MCF 10A (cell line): ENCODE measurements around the gene CDK14. TPM values are rescaled to one million over a fixed set of nuclear protein-coding genes. Genes with fewer than 3 reads are reported as not detected.

ENCODE experiments used
- BruUV-seq: library from RNA; stranded (reverse); fragments of 400-500 nt; replicated peaks from 2 replicates; lab custom pipeline; 2021; lab: Mats Ljungman, UMichigan
- CTCF ChIA-PET: fragments of 300-600 bp; sonication (Branson Sonifier 250); formaldehyde crosslinking; extraction: SDS; loops from one replicate; lab custom pipeline; 2021; ENCODE audit warnings: antibody characterized with exemption, inconsistent platforms; lab: Yijun Ruan, JAX
- POLR2A ChIA-PET: fragments of 300-600, 350-650 bp; sonication (Branson Sonifier 250); formaldehyde crosslinking; extraction: SDS; loops from one replicate; lab custom pipeline; 2020; ENCODE audit warnings: antibody characterized with exemption, inconsistent platforms; lab: Yijun Ruan, JAX
- DNase-seq: peaks from one replicate; pipeline ENCODE4 v3.0.0-alpha.2; 2018; ENCODE audit not compliant: unreplicated experiment
- H3K27ac Mint-ChIP-seq: one replicate; pipeline ENCODE4 v1.8.0; 2022; ENCODE audit warnings: mild to moderate bottlenecking, low read depth, mixed read lengths; ENCODE audit not compliant: unreplicated experiment
- H3K27me3 Mint-ChIP-seq: one replicate; pipeline ENCODE4 v1.8.0; 2022; ENCODE audit warnings: mixed read lengths; ENCODE audit not compliant: insufficient read depth, unreplicated experiment
- H3K36me3 Mint-ChIP-seq: one replicate; pipeline ENCODE4 v1.8.0; 2022; ENCODE audit warnings: mild to moderate bottlenecking, moderate library complexity, mixed read lengths; ENCODE audit not compliant: insufficient read depth, unreplicated experiment
- H3K4me1 Mint-ChIP-seq: one replicate; pipeline ENCODE4 v1.8.0; 2022; ENCODE audit warnings: mixed read lengths; ENCODE audit not compliant: insufficient read depth, unreplicated experiment
- H3K4me3 Mint-ChIP-seq: one replicate; pipeline ENCODE4 v1.8.0; 2022; ENCODE audit warnings: mild to moderate bottlenecking, moderate library complexity, mixed read lengths; ENCODE audit not compliant: unreplicated experiment
- H3K9me3 Mint-ChIP-seq: one replicate; pipeline ENCODE4 v1.8.0; 2022; ENCODE audit warnings: mixed read lengths; ENCODE audit not compliant: unreplicated experiment
- intact Hi-C: fragments of 100-400 bp; cut with micrococcal nuclease; formaldehyde crosslinking; loops from 2 replicates; pipeline ENCODE4 v1.14.1; 2022
- total RNA-seq: library from RNA; stranded (reverse); gene quantifications from 2 replicates; pipeline ENCODE4 v1.2.3, GENCODE V29; 2022
- TF ChIP-seq, protein P1 (sequence below): fragments of 200-600 bp; IDR thresholded peaks from one replicate; pipeline ENCODE4 v1.8.0; 2022; ENCODE audit warnings: antibody characterized with exemption, mild to moderate bottlenecking; ENCODE audit not compliant: unreplicated experiment

CDK14 gene
- total RNA-seq, 1 experiment from 2014 or later = 32.0 TPM

DNA sequence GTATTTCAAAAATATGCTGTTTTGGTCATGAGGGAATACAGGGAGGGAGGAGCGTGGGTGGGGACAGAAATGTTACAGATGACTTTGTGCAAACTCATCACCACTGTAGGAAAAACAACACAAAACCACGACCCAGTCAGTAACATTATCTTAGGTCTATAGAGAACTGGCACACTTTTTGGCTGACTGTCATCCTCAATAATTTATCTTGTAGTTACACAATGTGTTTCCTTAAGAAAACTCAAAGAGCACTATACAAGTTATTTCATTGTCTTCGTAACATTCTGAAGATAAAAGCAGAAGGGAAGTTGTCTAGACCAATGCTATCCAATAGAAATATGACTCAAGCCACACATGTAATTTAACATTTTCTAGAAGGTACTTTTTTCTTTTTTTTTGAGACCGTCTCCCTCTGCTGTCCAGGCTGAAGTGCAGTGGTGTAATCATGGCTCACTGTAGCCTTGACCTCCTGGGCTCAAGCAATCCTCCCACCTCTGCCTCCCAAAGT, 16.9 kb upstream of the CDK14 start:
- no TSS peak for BruUV-seq
- intact Hi-C loops = loop anchor here (1.0 kb wide), 1 partner anchor 16 kb away; no protein-coding TSS in a partner anchor
- H3K27ac Mint-ChIP-seq = peak overlapping the region; percentile 14
- TF ChIP-seq, protein P1, sequence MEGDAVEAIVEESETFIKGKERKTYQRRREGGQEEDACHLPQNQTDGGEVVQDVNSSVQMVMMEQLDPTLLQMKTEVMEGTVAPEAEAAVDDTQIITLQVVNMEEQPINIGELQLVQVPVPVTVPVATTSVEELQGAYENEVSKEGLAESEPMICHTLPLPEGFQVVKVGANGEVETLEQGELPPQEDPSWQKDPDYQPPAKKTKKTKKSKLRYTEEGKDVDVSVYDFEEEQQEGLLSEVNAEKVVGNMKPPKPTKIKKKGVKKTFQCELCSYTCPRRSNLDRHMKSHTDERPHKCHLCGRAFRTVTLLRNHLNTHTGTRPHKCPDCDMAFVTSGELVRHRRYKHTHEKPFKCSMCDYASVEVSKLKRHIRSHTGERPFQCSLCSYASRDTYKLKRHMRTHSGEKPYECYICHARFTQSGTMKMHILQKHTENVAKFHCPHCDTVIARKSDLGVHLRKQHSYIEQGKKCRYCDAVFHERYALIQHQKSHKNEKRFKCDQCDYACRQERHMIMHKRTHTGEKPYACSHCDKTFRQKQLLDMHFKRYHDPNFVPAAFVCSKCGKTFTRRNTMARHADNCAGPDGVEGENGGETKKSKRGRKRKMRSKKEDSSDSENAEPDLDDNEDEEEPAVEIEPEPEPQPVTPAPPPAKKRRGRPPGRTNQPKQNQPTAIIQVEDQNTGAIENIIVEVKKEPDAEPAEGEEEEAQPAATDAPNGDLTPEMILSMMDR = no peak
- POLR2A ChIA-PET = interaction anchor here (0.6 to 2.0 kb wide), 6 partner anchors 16 to 1351 kb away, joined by 3 to 25 read pairs (median 4); partner anchors contain the start of gene CDK14
- H3K27me3 Mint-ChIP-seq = no peaks in the 10 kb centered on the region
- no peaks in the 10 kb centered on the region for H3K36me3 Mint-ChIP-seq
- CTCF ChIA-PET = interaction anchor here (0.6 to 2.8 kb wide), 7 partner anchors 14 to 1407 kb away, joined by 3 to 17 read pairs (median 4); partner anchors contain the start of gene CDK14
- peaks cover 9% of the 10 kb centered on the region for H3K4me1 Mint-ChIP-seq
- H3K9me3 Mint-ChIP-seq = no peaks in the 10 kb centered on the region
- H3K4me3 Mint-ChIP-seq = no peak overlapping the region
- peak; percentile 78 for DNase-seq

DNA sequence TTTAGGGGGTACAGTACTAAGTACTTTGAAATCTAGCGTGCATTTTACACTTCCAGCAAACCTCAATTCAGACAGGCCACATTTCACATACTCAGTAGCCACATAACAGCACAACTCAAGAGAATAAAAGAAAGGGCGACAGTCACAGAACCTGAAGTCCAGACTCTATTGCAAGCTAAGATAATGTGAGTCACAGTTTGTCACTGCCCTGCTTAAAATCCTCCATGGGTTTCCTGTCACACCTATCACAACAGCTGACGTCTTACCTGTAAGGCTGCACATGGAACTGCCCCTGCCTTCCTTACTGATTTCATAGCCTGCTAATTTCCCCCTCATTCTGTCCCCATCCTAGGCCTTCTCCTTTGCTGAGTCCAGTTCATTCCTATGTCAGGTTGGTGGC, 16.1 kb upstream of the CDK14 start:
- peak; percentile 17 for DNase-seq
- Mint-ChIP-seq H3K27me3 (no peaks in the 10 kb centered on the region), H3K4me1 (peaks cover 9% of the 10 kb centered on the region), H3K4me3 (no peak overlapping the region), H3K36me3 (no peaks in the 10 kb centered on the region), H3K9me3 (no peaks in the 10 kb centered on the region), H3K27ac (peak overlapping the region; percentile 14)
- intact Hi-C loops = no loop called here
- ChIA-PET POLR2A (interaction anchor here (0.6 to 2.0 kb wide), 5 partner anchors 15 to 1350 kb away, joined by 3 to 25 read pairs (median 3); partner anchors contain the start of gene CDK14), CTCF (interaction anchor here (0.6 to 2.8 kb wide), 14 partner anchors 14 to 1407 kb away, joined by 3 to 17 read pairs (median 3); partner anchors contain the start of gene CDK14)
- TF ChIP-seq, protein P1 = no peak
- no TSS peak for BruUV-seq

DNA sequence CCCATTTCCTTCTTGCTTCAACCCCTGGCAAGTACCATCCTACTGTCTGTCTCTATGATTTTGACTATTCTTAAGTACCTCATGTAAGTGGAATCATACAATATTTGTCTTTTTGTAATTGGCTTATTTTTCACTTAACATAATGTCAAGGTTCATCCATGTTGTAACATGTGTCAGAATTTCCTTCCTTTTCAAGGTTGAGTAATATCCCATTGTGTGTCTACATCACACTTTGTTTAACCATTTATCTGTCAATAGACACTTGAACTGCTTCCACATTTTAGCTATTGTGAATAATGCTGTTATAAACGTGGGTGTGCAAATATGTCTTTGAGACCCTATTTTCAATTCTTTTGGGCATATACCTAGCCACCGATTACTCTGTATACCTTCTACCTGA, 14.0 kb upstream of the CDK14 start:
- peak; percentile 14 for DNase-seq

DNA sequence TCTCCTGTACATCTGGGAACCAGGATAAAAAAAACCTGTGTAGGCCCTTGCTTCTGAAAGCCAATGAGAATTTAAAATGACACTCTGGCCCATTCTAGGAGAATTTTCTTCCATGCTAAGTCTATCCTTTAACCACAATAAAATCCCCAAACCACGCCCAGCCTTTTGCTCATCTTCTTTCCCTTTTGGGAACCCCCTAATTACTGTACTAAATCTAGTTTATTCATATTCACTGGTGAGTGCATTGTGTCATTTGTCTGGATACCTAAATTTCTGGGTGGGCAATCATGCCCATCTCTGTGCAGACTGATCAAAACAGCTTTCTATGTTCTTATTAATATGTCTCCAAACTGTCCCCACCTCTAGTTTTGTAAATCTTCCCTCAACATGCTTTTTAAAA, 11.7 kb upstream of the CDK14 start:
- Mint-ChIP-seq H3K27ac (no peak overlapping the region), H3K4me1 (peaks cover 9% of the 10 kb centered on the region), H3K27me3 (no peaks in the 10 kb centered on the region), H3K36me3 (no peaks in the 10 kb centered on the region), H3K9me3 (no peaks in the 10 kb centered on the region), H3K4me3 (no peak overlapping the region)
- TF ChIP-seq, protein P1 = no peak
- POLR2A ChIA-PET = no interaction called here
- intact Hi-C loops = no loop called here
- DNase-seq = no peak
- CTCF ChIA-PET = interaction anchor here (0.8 kb wide), 1 partner anchor 30 kb away, joined by 6 read pairs; no protein-coding TSS in a partner anchor
- no TSS peak for BruUV-seq

More for the DNA sequence above, 14.0 kb upstream of the CDK14 start:
- no TSS peak for BruUV-seq
- ChIA-PET CTCF (no interaction called here), POLR2A (interaction anchor here (0.6 kb wide), 1 partner anchor 439 kb away, joined by 4 read pairs; no protein-coding TSS in a partner anchor)
- H3K36me3 Mint-ChIP-seq = no peaks in the 10 kb centered on the region
- no peak overlapping the region for H3K27ac Mint-ChIP-seq
- H3K4me3 Mint-ChIP-seq = no peak overlapping the region
- intact Hi-C loops = no loop called here
- TF ChIP-seq, protein P1 = no peak
- no peaks in the 10 kb centered on the region for H3K9me3 Mint-ChIP-seq
- peaks cover 9% of the 10 kb centered on the region for H3K4me1 Mint-ChIP-seq
- H3K27me3 Mint-ChIP-seq = no peaks in the 10 kb centered on the region
